HG02610 (cell line): Measurements from ENCODE around the gene UCK2.
"Not testable (repeated sequence)": the region's sequence is repeated elsewhere in the genome, so short reads cannot be mapped to it uniquely, and the experiment has no call there.

Experiments used
- ATAC-seq: cut with Tn5 transposase; IDR thresholded peaks from one replicate; pipeline ENCODE4 v1.9.1; 2021; ENCODE audit warnings: mild to moderate bottlenecking, moderate library complexity; ENCODE audit not compliant: unreplicated experiment

The UCK2 gene

DNA sequence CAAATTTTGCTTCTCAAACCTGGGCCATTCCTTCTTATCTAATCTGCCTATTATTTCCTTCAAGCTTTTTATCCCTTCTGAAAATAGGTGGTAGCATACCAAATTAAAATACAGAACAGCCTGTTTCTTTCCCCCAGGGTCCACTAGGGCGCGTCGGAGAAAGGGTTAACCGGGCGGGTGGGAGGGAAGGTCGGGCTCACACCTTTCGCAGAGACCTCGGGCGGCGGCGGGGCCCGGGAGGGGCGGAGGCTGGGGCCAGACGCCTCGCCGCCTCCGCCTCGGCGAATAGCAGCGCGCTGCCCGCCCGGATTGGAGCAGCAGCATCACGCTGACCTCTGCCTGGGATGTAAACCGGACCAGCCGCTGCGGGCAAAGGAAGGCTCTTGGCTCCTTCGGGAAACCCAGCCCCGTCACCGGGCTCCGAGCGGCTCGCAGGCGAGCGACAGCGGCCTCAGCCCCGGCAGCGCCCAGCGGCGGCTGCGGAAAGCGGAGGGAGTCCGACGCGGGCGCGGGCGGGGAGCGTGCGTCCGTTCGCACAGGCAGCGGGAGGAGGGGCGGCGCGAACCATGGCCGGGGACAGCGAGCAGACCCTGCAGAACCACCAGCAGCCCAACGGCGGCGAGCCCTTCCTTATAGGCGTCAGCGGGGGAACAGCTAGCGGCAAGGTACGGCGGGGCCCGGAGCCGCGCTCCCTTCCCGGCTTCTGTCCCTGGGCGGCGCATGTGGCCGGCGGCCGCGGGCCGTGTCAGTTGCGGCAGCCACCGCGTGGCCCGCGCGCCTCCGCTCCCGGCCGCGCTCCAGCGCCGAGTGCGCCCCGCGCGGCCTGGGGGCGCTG lies at the start of gene UCK2:
UCK2 (plus strand) TSS at position 347 of the 835 bp plus-strand sequence; CDS start at position 567, 220 bp downstream.
- peak; percentile 72 for ATAC-seq

DNA sequence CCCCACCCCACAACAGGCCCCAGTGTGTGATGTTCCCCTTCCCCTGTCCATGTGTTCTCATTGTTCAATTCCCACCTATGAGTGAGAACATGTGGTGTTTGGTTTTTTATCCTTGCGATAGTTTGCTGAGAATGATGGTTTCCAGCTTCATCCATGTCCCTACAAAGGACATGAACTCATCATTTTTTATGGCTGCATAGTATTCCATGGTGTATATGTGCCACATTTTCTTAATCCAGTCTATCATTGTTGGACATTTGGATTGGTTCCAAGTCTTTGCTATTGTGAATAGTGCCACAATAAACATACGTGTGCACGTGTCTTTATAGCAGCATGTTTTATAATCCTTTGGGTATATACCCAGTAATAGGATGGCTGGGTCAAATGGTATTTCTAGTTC lies 49.2 kb upstream of the UCK2 start:
- not testable (repeated sequence) for ATAC-seq

DNA sequence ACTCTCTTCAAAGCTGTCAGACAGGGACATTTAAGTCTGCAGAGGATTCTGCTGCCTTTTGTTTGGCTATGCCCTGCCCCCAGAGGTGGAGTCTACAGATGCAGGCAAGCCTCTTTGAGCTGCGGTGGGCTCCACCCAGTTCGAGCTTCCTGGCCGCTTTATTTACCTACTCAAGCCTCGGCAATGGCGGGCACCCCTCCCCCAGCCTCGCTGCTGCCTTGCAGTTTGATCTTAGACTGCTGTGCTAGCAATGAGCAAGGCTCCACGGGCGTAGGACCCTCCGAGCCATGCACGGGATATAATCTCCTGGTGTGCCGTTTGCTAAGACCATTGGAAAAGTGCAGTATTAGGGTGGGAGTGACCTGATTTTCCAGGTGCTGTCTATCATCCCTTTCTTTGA lies 43.9 kb upstream of the UCK2 start:
- ATAC-seq = not testable (repeated sequence)

DNA sequence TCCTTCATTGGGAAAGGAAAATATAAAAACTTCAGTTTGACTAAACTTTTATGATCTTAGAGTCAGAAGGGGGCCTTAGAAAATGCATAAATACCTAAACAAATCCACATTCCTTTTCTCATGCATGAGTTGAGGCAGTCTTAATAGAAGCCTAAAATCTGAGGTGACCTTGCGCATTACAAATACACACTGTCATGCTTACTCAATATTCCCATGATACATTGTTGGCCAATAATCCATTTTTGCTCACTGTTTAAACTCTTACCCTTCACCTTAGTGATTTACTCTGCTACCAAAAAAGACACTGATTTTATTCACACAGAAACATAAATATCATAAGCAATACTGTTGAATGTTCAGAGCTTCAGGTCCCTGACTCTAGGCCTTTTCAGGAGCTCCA lies 39.7 kb upstream of the UCK2 start:
- no peak for ATAC-seq

DNA sequence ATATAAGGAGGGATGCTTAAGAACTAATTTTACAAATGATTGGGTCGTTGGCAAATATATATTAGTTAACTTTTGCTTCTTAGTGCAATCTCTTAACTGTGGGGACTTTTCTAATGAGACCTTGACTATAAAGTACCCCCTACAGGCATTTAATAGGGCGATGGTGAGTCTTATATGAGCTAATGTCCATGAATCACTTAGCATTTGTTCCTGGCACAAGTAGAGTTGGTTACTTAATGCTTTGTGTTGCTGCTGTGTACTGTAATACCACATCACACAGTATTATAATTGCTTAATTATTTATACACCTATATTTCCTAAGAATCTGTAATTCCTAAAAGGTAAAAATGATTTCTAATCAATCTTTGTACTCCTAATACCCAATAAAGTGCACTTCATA lies 33.5 kb upstream of the UCK2 start:
- ATAC-seq = no peak

DNA sequence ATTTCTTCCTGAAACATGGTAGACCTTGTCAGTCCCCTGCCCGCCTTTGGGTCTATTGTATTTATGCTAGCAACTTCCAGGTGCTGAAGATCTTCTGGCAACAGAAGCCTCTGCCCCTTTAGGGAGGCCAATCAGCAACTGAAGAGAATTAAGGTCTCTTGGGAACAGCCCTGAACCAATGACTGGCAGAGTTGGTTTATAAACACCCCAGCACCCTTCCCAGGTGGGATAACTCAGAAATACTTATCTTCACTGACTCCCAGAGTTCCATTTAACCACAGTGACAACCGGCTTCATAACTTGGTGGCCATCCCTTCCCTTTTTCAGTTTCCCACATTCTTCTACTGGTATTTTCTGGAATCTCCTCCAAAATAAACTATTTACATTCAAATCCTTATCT lies 31.5 kb upstream of the UCK2 start:
- ATAC-seq = no peak

DNA sequence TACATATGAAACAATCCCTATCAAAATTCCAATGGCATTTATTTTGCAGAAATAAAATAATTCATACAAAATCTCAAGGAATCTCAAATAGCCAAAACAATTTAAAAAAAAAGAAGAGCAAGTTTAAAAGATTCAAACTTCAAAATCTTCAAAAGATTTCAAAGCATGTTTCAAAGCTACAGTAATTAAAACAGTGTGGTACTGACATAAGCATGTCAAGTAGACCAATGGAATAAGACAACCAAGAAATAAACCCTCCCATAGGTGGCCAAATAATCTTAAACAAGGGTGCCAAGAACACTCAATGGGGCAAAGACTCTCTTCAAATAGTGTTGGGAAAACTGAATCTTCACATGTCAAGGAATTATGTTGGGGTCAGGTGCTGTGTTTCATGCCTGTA lies 28.0 kb upstream of the UCK2 start:
- no peak for ATAC-seq

DNA sequence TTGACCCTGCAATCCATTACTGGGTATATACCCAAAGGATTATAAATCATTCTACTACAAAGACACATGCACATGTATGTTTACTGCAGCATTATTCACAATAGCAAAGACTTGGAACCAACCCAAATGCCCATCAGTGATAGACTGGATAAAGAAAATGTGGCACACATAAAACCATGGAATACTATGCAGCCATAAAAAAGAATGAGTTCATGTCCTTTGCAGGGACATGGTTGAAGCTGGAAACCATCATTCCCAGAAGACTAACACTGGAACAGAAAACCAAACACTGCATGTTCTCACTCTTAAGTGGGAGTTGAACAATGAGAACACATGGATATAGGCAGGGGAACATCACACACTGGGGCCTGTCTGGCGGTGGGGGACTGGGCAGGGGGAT lies 22.9 kb upstream of the UCK2 start:
- not testable (repeated sequence) for ATAC-seq

DNA sequence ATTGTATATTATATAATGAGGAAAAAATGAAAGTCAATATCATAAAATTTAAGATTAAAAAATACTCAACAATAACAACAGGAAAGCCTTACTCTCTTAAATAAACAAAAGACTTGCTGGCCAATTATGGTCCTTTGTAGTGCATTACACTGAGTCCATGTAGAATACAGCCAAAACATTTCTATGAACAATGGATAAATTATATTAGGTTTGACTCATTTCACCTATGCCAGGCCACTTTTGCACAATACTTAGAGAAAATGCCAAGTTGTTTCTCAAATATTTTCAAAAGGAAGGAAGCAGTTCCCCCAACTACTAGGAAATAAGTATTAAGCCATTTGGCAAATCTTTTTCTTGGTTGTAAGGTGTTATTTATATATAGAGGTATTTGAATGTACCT lies 19.8 kb upstream of the UCK2 start:
- no peak for ATAC-seq

DNA sequence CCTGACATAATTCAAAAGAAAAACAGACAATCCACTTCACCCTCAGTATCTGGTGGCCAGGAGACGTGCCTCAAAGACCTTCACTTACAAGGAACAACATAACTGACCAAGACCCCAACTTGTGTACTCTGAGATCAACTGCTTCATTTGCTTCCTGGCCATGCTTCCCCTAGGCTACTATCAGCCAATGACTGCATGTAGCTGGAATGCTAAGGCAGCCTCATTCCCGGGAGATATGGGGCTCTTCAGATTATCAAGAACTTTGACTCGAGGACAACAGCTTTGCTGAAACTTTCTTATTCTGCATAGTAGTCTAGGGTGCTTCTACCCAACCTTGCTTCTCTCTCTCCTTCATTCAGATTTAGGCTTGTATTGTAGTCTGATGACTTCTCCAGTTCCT lies 11.7 kb upstream of the UCK2 start:
- ATAC-seq = no peak

DNA sequence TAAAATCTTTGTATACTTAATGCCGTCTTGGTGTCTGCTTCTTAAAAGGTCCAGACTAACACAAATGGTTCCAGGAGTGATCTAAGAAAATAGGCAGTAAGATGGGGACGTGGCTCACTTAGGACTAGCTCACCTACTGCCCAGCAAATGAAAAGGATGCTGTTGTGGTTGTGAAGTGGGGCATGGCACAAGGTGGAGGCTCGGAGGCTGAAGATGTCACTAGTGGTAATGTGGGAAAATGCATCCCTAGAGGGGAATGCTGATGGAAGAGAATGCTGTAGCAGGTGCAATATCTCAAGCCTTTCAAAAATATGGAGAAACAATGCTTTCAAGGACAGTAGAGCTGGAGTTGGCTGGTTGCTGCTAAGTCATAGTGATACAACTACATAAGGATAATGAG lies 11.3 kb upstream of the UCK2 start:
- no peak for ATAC-seq

DNA sequence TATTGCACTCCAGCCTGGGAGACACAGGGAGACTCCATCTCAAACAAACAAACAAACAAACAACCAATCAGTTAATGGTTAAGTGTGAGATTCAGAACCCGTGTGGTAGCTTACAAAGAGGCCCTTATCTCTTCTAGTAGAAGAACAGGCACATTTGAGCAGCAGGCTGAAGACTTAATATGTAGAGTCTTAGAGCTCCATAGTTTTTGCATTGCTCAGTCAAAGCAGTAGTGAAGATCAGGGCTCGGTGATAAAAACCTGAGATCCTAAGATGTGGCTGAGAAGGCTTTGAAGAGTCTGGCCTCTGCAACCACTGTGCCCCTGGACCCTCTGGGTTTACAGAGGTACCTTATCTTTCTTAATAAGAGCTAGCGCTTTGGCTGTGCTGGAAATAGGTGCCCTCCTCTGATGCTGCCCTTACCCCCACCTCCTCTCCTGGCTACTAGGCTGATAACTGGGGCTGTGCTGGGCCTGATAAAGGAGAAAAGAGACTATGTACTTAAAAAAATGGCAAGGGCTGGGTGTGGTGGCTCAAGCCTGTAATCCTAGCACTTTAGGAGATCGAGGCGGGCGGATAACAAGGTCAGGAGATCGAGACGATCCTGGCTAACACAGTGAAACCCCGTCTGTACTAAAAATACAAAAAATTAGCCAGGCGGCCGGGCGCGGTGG lies 10.5 kb upstream of the UCK2 start:
- no peak for ATAC-seq

DNA sequence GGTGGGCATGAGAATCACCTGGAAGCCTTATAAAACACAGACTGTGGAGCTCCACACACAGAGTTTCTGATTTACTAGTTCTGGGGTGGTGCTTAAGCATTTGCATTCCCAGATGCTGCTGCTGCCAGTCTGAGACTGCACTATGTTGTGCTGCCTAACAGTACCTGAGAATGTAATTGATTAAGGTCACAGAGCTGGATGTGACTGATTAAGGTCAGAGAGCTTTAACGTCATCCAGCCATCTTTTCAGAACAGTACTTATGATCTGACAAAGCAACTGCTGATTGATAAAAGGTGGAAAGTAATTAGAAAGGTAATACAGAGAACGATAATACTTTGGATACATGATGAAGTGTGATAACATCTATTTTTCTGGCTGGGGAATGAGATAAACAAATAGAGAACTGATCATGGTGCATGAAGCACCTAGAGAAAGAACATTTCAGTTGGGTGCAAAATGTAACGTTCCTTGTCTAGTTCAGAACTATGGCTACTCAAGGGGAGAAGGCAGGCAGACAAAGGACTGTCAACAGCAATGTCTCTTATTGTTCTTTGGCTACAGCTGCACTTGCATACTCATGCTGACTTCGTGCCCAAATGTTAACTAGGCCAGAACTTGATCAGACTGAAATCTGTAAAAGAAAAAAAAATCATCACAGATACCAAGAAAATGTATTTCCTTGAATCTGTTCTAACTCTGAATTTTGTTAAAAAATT lies 3.7 kb upstream of the UCK2 start:
- no peak for ATAC-seq

DNA sequence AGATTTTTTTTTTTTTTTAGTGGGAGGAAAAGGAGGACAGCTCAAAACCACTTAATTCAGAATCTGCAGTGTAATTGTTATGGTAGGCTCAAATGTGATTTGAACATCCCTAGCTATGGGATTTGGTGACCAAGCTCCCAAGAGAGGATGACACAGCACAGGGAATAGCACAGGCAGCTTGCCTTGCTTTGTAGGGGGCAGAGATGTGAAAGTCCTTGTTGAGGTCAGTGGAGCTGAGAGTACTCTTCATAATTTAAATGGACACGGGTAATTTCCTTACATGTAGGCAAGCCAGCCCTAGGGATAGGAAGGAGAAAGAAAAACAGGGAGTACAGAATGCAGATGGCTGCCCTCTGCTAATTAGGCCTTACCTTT lies 3.2 kb upstream of the UCK2 start:
- ATAC-seq = no peak

DNA sequence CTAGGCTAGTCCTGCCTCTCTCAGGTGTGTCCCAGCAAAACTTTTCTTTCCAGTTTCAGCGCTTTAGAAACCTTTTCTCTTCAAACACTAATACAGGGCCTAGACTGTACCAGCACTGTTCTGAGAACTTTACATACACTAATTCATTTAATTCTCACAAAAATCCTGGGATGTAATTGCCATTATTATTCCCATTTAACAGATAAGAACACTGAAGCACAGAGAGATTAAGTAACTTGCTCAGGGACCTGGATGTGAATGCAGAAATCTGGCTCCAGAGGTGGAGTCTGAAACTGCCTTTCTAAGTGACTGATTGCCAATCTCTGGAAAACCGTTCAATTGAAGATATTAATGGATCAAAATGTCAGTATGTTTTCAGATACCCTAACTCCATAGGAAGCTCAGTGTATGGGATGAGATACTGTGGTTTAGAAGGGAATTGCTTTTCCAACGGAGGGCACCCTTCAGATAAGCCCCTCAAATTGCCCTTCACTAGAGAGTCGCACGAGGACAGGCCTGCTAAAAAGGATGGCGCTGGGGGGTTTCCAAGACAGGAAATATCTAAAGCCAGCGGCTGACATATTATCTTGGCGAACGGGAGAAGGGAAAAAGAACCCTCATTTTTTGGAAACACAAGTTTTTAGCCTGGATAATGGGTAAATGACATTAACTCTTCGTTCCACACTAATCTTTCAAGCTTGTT lies 698 bp upstream of the UCK2 start:
- ATAC-seq = no peak

DNA sequence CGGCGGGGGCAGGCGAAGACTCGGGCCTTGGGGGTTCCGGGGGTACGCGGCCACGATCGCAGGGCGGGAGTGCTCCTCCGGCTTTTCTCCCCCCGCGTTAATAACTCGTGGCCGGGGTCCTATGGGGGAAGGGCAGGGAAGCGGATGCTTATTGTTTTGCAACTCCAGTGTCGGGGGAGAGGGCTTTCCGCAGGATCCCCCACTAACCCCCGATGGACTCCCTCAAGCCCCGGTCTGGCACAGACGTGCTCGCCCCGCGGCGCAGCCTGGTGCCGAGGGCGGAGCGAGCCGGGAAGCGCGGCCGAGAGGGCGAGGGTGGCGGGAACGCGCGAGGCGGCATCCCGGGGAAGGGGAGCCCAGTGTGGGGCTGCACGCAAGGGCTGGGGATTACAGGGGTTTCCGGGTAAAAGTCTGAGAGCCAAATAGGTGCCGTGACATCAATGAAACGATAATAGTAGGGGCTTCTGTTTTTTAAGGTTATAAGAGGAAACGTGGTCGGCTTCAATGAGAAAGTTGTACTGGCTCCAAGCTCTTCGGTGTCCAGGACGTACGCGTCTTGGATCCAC lies 772 bp downstream of the UCK2 start:
- ATAC-seq = peak; percentile 50

DNA sequence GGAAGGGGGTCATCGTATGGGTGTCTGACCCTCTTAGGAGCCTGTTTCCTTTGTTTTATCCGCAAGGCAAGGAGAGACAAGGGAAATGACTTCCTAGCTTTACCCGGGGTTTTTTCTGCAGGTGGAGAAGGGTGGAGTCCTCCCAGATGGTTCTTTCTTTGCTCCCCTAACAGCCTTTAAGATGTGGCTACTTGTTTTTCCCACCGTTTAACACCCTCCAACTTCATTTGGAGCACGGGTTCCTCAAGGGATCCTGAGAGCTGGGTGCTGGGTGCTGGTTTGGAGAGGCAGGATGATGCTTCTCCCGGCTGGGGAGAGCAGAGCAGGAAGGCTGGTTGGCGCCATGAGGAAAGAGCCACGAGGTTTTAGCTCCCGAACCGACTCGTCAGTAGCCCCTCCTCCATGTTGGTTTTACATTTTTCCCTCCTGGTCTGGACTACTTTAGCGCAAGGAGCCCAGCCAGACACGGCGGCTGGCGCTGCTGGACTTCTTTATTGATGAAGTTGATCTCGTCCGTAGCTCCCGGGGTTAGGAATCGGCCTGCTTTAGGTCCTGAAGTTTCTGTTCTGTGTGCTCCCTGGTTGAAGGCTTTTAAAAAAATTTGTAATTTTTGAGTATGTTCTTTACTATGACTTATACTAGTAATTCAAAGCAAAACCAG lies 1.4 kb downstream of the UCK2 start:
- peak; percentile 11 for ATAC-seq

DNA sequence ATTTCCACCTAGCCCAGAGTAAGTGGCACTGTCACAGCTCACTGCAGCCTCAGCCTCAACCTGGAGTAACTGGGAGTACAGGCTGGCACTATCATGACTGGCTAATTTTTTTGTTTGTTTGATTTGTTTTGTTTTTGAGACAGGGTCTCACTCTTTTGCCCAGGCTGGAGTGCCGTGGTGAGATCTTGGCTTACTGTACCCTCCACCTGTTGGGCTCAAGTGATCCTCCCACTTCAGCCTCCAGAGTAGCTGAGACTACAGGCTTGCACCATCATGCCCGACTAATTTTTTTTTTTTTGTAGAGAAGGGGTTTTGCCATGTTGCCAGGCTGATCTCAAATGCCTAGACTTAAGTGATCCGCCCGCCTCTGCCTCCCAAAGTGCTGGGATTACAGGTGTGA lies 2.5 kb downstream of the UCK2 start:
- ATAC-seq = no peak

DNA sequence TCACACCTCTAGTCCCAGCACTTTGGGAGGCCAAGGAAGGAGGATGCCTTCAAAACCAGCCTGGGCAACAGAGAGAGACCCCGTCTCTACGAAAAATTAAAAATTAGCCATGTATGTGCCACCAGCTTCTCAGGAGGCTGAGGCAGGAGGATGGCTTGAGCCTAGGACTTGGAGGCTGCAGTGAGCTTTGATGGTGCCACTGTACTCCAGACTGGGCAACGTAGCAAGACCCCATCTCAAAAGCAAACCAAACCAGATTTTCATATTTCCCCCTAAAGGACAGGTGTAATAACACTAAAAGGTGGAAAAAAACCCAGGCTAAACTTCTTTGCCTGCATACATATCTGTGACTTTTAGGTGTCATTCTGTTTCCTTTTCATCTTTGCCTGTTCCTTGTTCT lies 3.7 kb downstream of the UCK2 start:
- no peak for ATAC-seq

DNA sequence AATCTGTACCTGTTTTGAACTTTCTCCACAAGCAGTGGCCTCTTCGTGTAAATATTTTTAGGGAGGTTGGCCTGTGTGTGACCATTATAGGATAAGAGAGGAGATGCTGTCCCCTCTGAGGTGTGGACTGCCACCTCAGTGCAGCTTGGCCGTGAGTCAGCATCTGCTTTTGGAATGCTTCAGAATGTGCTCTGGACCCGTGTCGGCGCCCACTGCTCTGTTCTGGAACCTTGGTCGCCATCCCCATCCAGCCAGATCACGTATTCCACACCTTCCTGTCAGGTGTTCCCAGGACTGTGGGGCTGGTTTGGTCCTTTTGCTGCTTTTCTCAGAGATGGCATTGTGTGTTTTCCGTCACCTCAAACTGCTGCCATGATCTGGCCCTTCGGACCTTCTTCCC lies 5.5 kb downstream of the UCK2 start:
- ATAC-seq = no peak
